Loucy (cell line): ENCODE results near the gene SLC16A13.

ENCODE experiments used
- EZH2phosphoT487 ChIP-seq: fragments of 200-600 bp; IDR thresholded peaks from 2 replicates; pipeline ENCODE4 v1.6.1; 2018; ENCODE audit warnings: antibody characterized with exemption, mild to moderate bottlenecking, moderate library complexity, borderline replicate concordance
- TF ChIP-seq, protein P1 (sequence below): fragments of 200-600 bp; sonication (generic); conservative IDR thresholded peaks from 2 replicates; pipeline ENCODE4 v1.5.1; 2014; ENCODE audit warnings: mild to moderate bottlenecking, antibody characterized with exemption, low read length

DNA sequence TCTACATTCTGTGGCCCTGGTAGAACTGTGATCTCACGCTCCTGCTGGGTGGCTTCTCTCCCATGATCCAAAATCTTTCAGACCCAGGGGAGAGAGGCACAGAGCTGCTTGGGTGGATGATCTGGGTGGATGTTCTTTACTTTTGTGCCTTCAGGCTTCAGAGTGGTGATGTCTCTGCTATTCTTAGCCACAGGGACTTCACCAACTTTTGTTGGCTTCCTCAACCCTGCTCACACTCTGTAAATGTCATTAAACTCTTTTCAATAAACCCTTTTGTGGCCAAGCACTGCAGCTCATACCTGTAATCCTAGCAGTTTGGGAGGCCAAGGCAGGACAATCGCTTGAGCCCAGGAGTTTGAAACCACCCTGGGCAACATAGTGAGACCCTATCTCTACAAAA, 36.6 kb downstream of the SLC16A13 start:
- no peak for TF ChIP-seq EZH2phosphoT487
- TF ChIP-seq, protein P1, sequence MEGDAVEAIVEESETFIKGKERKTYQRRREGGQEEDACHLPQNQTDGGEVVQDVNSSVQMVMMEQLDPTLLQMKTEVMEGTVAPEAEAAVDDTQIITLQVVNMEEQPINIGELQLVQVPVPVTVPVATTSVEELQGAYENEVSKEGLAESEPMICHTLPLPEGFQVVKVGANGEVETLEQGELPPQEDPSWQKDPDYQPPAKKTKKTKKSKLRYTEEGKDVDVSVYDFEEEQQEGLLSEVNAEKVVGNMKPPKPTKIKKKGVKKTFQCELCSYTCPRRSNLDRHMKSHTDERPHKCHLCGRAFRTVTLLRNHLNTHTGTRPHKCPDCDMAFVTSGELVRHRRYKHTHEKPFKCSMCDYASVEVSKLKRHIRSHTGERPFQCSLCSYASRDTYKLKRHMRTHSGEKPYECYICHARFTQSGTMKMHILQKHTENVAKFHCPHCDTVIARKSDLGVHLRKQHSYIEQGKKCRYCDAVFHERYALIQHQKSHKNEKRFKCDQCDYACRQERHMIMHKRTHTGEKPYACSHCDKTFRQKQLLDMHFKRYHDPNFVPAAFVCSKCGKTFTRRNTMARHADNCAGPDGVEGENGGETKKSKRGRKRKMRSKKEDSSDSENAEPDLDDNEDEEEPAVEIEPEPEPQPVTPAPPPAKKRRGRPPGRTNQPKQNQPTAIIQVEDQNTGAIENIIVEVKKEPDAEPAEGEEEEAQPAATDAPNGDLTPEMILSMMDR, result no peak
